Left ventricle myocardium inferior (tissue), 1 donor: Measurements from ENCODE around the gene AP5S1. TPM values are rescaled to one million over a fixed set of nuclear protein-coding genes. Genes with fewer than 3 reads are reported as not detected.

Source experiments
- DNase-seq: peaks from one replicate; pipeline ENCODE4 v3.0.0-alpha.2; 2020
- H3K27ac ChIP-seq: fragments of 200-600 bp; replicated peaks from 2 replicates; pipeline ENCODE4 v1.8.0; 2021
- H3K27me3 ChIP-seq: fragments of 200-600 bp; 2 replicates; pipeline ENCODE4 v1.8.0; 2021; ENCODE audit warnings: low read depth
- H3K36me3 ChIP-seq: fragments of 200-600 bp; 2 replicates; pipeline ENCODE4 v1.8.0; 2021
- H3K4me1 ChIP-seq: fragments of 200-600 bp; 2 replicates; pipeline ENCODE4 v1.8.0; 2021
- H3K4me3 ChIP-seq: fragments of 200-600 bp; 2 replicates; pipeline ENCODE4 v1.8.0; 2021; ENCODE audit warnings: mild to moderate bottlenecking, moderate library complexity
- H3K9me3 ChIP-seq: fragments of 200-600 bp; replicated peaks from 2 replicates; pipeline ENCODE4 v1.8.0; 2021
- intact Hi-C: fragments of 100-400 bp; cut with micrococcal nuclease; formaldehyde crosslinking; loops from one replicate; pipeline ENCODE4 v1.11.0; 2022
- total RNA-seq: library from RNA; stranded (reverse); fragmentation: NEBNext Ultra II Directional; extraction: Animal tissue kit (Norgen Biotek cat#: 25700); gene quantifications from one replicate; pipeline ENCODE4 v1.2.1, GENCODE V29; 2021
- TF ChIP-seq, protein P1 (sequence below): fragments of 200-600 bp; IDR thresholded peaks from 2 replicates; pipeline ENCODE4 v1.8.0; 2021; ENCODE audit warnings: antibody characterized with exemption, mild to moderate bottlenecking, borderline replicate concordance
- donor health status: DM: no; HTN: yes; CAD: no; lungs with severe emphysema.

Gene AP5S1
- total RNA-seq, 1 donor from 2014 or later: 11.3 TPM

DNA sequence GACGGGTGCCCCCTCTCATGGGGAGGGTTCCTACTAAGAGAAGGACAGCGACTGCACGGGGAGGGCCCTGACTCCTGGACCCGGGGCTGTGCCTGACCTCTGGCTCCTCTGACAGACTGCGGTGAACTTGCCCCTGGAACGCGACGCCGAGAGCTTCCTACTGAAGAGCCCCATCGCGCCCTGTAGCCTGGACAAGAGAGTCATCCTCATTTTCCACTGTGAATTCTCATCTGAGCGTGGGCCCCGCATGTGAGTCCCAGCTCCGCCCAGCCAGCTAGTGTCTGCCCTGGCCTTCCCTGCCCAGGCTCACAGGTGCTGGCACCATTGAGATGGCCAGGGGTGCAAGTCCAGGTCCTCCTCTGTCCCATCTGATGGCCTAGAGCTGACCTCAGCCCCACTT lies 17.1 kb upstream of the AP5S1 start:
- Histone ChIP-seq H3K36me3 (peaks cover 50% of the 10 kb centered on the region), H3K4me3 (no peak overlapping the region), H3K27ac (no peak overlapping the region), H3K9me3 (no peaks in the 10 kb centered on the region), H3K4me1 (peaks cover 36% of the 10 kb centered on the region), H3K27me3 (no peaks in the 10 kb centered on the region)
- TF ChIP-seq, protein P1, sequence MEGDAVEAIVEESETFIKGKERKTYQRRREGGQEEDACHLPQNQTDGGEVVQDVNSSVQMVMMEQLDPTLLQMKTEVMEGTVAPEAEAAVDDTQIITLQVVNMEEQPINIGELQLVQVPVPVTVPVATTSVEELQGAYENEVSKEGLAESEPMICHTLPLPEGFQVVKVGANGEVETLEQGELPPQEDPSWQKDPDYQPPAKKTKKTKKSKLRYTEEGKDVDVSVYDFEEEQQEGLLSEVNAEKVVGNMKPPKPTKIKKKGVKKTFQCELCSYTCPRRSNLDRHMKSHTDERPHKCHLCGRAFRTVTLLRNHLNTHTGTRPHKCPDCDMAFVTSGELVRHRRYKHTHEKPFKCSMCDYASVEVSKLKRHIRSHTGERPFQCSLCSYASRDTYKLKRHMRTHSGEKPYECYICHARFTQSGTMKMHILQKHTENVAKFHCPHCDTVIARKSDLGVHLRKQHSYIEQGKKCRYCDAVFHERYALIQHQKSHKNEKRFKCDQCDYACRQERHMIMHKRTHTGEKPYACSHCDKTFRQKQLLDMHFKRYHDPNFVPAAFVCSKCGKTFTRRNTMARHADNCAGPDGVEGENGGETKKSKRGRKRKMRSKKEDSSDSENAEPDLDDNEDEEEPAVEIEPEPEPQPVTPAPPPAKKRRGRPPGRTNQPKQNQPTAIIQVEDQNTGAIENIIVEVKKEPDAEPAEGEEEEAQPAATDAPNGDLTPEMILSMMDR: no peak
- intact Hi-C loops: no loop called here
- no peak for DNase-seq

DNA sequence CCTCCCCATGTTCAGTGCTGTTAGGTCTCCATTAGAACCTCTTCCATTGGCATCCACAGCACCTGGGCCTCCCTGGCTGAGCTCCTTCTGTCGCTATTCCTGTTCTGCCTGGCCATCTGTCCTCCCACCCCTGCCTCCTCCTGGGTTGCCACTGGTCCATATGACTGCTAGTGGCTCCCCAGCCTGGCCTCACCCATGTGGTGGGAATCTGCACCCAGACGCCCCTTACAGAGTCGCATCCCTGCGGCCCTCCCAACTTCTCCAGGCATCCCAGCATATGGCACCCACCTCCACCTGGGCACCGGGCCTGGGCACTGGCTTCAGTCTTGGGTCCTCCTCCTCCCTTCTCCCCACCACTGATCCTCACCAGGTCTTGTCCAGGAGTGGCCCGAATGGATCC lies 16.5 kb upstream of the AP5S1 start:
- Histone ChIP-seq H3K36me3 (peaks cover 50% of the 10 kb centered on the region), H3K4me3 (no peak overlapping the region), H3K4me1 (peaks cover 36% of the 10 kb centered on the region), H3K9me3 (no peaks in the 10 kb centered on the region), H3K27me3 (no peaks in the 10 kb centered on the region), H3K27ac (no peak overlapping the region)
- no peak for DNase-seq
- TF ChIP-seq, protein P1: no peak
- intact Hi-C loops: no loop called here

DNA sequence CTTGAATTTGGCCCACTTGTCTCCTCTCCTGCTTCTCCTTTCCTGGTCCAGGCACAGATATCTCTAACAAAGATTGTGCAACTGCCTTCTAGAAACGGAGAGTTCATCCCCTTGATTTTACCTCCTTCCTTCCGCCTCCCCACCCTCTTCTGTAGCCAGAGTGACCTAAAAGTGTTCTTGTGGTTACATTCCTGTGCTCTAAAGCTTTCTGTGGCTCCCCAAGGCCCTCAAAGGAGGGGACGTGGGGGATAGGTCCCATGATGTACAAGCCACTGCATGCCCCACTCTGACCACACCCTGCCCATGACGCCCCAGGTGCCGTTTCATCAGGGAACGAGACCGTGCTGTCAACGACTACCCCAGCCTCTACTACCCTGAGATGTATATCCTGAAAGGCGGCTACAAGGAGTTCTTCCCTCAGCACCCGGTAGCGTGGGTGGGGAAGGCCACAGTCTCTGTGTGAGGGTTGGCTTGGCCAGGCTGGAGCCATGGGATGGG lies 16.0 kb upstream of the AP5S1 start:
- Histone ChIP-seq H3K27ac (no peak overlapping the region), H3K27me3 (no peaks in the 10 kb centered on the region), H3K9me3 (no peaks in the 10 kb centered on the region), H3K4me3 (no peak overlapping the region), H3K4me1 (peaks cover 33% of the 10 kb centered on the region), H3K36me3 (peaks cover 50% of the 10 kb centered on the region)
- intact Hi-C loops: no loop called here
- DNase-seq: no peak
- TF ChIP-seq, protein P1: no peak

DNA sequence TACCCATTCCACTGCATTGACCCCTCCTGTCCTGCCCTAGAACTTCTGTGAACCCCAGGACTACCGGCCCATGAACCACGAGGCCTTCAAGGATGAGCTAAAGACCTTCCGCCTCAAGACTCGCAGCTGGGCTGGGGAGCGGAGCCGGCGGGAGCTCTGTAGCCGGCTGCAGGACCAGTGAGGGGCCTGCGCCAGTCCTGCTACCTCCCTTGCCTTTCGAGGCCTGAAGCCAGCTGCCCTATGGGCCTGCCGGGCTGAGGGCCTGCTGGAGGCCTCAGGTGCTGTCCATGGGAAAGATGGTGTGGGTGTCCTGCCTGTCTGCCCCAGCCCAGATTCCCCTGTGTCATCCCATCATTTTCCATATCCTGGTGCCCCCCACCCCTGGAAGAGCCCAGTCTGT lies 15.6 kb upstream of the AP5S1 start:
- Histone ChIP-seq H3K27me3 (no peaks in the 10 kb centered on the region), H3K9me3 (no peaks in the 10 kb centered on the region), H3K4me1 (peaks cover 36% of the 10 kb centered on the region), H3K27ac (peak overlapping the region; percentile 36), H3K36me3 (peaks cover 50% of the 10 kb centered on the region), H3K4me3 (no peak overlapping the region)
- TF ChIP-seq, protein P1: no peak
- DNase-seq: no peak
- intact Hi-C loops: no loop called here

DNA sequence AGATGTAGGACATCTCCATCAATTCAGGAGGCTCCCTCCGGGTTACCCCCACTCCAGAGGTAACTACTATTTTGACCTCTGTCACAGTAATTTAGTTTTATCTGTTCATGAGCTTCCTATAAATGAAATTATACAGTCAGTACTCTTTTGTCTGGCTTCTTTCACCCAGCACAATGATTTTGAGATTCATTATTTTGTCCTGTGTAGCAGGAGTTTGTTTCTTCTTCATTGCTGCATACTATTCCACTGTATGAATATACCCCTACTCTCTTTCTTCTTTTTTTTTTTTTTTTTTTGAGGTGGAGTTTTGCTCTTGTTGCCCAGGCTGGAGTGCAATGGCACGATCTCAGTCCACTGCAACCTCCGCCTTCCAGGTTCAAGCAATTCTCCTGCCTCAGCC lies 11.8 kb upstream of the AP5S1 start:
- no peaks in the 10 kb centered on the region for H3K9me3 ChIP-seq

More for the DNA sequence above, 11.8 kb upstream of the AP5S1 start:
- Histone ChIP-seq H3K27ac (peak overlapping the region; percentile 97), H3K36me3 (peaks cover 19% of the 10 kb centered on the region), H3K4me3 (peak overlapping the region; percentile 46), H3K4me1 (peaks cover 67% of the 10 kb centered on the region), H3K27me3 (no peaks in the 10 kb centered on the region)
- no peak for DNase-seq
- TF ChIP-seq, protein P1: no peak
- intact Hi-C loops: no loop called here
